ENCODE results near the gene ARHGAP25.
"Not testable (repeated sequence)": the region's sequence is repeated elsewhere in the genome, so short reads cannot be mapped to it uniquely, and the experiment has no call there.

Gene ARHGAP25

GRCh38 chr2:68799140-68800026 lies 64.8 kb downstream of the ARHGAP25 start:
- Histone ChIP-seq H3K4me1 (ENCODE audit: insufficient read depth, low read length) (no peaks in the 10 kb centered on the region; the same call in 1 of the 2 replicates), H3K9ac (ENCODE audit: low read depth, low read length) (no peak overlapping the region), H3K36me3 (ENCODE audit: insufficient read depth, low read length) (no peaks in the 10 kb centered on the region), H3K9me3 (ENCODE audit: control insufficient read depth, insufficient read depth, low read length) (no peaks in the 10 kb centered on the region)

GRCh38 chr2:68800027-68800401 lies 65.4 kb downstream of the ARHGAP25 start:
- no peaks in the 10 kb centered on the region for H3K9me3 ChIP-seq (ENCODE audit: control insufficient read depth, insufficient read depth, low read length)
- H3K4me1 ChIP-seq (ENCODE audit: insufficient read depth, low read length): no peaks in the 10 kb centered on the region; the same call in 1 of the 2 replicates
- no peaks in the 10 kb centered on the region for H3K36me3 ChIP-seq (ENCODE audit: insufficient read depth, low read length)
- no peak overlapping the region for H3K9ac ChIP-seq (ENCODE audit: low read depth, low read length)

GRCh38 chr2:68800517-68800916 lies 65.9 kb downstream of the ARHGAP25 start:
- Histone ChIP-seq H3K9ac (ENCODE audit: low read depth, low read length) (no peak overlapping the region), H3K4me1 (ENCODE audit: insufficient read depth, low read length) (no peaks in the 10 kb centered on the region; the same call in 1 of the 2 replicates), H3K36me3 (ENCODE audit: insufficient read depth, low read length) (no peaks in the 10 kb centered on the region), H3K9me3 (ENCODE audit: control insufficient read depth, insufficient read depth, low read length) (no peaks in the 10 kb centered on the region)

- not testable (repeated sequence) for H3K4me1 ChIP-seq (ENCODE audit: insufficient read depth, low read length); H3K9me3 ChIP-seq (ENCODE audit: control insufficient read depth, insufficient read depth, low read length); H3K9ac ChIP-seq (ENCODE audit: low read depth, low read length); H3K36me3 ChIP-seq (ENCODE audit: insufficient read depth, low read length)
These were observed 67.5 kb downstream of the ARHGAP25 start for GRCh38 chr2:68802161-68802560.

DNA sequence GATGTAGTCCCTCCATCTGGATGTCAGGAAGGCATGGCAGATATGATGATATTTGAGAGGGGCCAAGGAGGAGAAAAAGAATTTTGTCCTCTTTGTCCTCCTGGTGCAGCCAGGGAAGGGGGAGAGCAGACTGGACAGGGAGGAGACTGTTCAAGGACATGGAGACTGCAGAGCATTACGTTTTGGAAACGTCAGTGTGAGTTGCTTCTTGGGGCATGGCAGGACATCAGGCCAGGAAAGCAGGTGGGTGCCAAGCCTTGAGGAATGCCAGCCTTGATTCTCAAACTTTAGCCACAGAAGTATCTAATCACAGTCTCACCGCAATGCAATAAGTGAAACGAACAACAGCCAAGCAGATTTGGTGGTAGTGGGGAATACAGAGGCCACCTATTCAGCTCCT lies 70.4 kb downstream of the ARHGAP25 start:
- no peaks in the 10 kb centered on the region for H3K36me3 ChIP-seq (ENCODE audit: insufficient read depth, low read length)
- H3K9ac ChIP-seq (ENCODE audit: low read depth, low read length): no peak overlapping the region
- H3K4me1 ChIP-seq (ENCODE audit: insufficient read depth, low read length): no peaks in the 10 kb centered on the region
- no peaks in the 10 kb centered on the region for H3K9me3 ChIP-seq (ENCODE audit: control insufficient read depth, insufficient read depth, low read length)

DNA sequence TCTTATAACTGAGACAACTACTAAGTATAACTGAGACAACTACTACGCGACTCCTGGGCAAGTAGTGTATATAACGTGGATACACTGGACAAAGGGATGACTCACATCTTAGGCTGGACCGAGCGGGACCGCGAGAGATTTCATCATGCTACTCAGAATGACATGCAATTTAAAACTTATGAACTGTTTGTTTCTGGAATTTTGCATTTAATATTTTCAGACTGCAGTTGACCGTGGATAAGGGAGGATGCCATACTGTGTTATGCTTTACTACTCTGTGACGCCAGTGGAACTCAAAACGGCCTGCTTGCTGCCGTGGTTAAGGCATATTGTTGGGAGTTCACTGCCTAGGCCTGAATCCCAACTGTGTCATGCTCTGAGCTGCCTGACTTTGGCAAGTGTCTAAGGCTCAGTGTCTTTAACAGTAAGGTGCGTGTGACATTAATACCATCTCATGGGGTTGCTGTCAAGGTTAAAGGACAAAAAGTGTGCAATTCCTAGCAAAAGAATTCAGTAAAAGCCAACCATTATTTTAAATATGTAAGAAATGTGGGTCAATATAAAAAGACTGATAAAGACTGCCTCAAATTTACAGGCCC lies 72.0 kb downstream of the ARHGAP25 start:
- Histone ChIP-seq H3K36me3 (ENCODE audit: insufficient read depth, low read length) (no peaks in the 10 kb centered on the region), H3K9ac (ENCODE audit: low read depth, low read length) (no peak overlapping the region), H3K9me3 (ENCODE audit: control insufficient read depth, insufficient read depth, low read length) (no peaks in the 10 kb centered on the region), H3K4me1 (ENCODE audit: insufficient read depth, low read length) (no peaks in the 10 kb centered on the region)

GRCh38 chr2:68807821-68808266 lies 73.2 kb downstream of the ARHGAP25 start:
- Histone ChIP-seq H3K4me1 (ENCODE audit: insufficient read depth, low read length) (no peaks in the 10 kb centered on the region), H3K36me3 (ENCODE audit: insufficient read depth, low read length) (no peaks in the 10 kb centered on the region), H3K9ac (ENCODE audit: low read depth, low read length) (no peak overlapping the region), H3K9me3 (ENCODE audit: control insufficient read depth, insufficient read depth, low read length) (no peaks in the 10 kb centered on the region)

DNA sequence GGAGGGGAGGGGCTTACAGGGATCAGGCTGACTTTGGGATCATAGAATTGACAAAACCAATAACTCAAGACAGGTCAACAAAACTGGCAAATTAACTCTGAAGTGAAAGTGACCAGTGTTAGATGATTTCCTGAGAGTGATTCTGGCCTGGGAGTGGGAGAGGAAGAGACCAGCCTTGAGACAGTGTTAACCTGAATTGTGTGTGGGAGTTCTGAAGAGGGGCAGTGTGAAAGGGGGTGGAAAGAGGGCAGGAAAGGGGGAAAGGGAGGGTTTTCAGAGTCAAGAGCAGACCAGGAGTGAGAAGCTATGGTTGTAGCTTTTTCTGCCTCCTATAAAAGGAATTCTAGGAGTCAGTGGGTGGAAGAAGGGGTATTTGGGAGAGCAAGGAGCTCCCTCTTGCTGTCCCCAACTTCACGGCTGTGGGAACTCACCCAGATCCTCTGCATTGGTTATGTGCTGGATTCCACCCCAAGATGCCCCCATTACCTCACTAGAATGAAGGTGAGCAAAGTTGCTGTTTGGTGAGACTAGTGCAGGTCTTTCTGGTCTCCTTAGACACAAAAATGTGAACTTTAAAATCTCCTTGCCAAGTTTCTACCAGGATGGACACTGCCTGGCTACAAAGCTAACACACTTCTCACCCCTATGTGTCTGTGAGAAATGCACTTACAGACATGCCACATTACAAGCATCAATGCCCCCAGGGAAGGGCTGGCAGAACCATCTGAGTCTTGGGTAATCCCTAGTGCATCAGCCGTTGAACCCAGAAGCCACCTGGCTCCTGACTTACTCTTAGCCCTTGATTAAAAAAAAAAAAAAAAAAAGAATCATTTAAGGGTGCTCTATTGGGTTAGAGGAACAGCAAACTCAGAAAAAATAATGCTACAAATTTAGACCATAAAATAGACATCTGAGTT lies 75.0 kb downstream of the ARHGAP25 start:
- no peaks in the 10 kb centered on the region for H3K4me1 ChIP-seq (ENCODE audit: insufficient read depth, low read length)
- no peaks in the 10 kb centered on the region for H3K9me3 ChIP-seq (ENCODE audit: control insufficient read depth, insufficient read depth, low read length)
- H3K36me3 ChIP-seq (ENCODE audit: insufficient read depth, low read length): no peaks in the 10 kb centered on the region
- no peak overlapping the region for H3K9ac ChIP-seq (ENCODE audit: low read depth, low read length)

DNA sequence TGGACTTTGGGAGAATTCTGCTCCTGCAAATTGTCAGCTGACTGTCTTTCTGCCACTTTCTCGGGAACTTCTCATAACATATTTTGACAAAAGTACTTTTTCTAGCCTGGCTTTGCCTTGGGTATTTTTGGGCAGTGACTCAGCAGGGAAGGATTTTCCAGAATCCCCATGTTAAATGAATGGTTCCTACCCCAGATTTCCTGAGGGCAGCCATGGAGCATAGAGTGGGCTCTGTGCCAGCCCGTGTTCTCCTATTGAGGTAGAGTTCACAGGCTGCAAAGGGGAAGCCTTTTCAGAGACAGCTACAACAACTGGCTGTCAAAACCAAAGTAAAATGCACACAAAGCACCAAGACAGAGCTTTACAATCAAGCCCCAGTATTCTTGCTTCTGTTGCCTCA lies 76.8 kb downstream of the ARHGAP25 start:
- H3K9me3 ChIP-seq (ENCODE audit: control insufficient read depth, insufficient read depth, low read length): no peaks in the 10 kb centered on the region
- no peaks in the 10 kb centered on the region for H3K36me3 ChIP-seq (ENCODE audit: insufficient read depth, low read length)
- H3K9ac ChIP-seq (ENCODE audit: low read depth, low read length): no peak overlapping the region
- no peaks in the 10 kb centered on the region for H3K4me1 ChIP-seq (ENCODE audit: insufficient read depth, low read length)

DNA sequence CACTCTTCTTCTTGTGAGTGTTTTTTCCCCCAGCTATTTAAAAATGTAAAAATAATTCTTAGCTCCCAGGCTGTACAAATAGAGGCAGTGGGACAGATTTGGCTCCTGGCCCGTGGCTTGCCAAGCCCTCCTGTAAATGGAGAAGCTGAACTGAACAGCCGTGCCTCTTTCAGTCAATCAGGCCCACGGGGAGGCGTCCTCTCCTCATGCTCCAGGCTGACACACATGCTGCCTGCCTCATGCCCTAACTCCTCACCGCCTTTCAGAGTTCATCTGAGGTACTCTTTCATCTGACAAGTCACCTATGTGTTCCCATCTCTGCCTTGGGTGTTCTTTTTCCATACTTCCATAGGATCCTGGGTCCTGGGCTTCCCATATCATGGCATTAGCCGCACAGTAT lies 77.6 kb downstream of the ARHGAP25 start:
- Histone ChIP-seq H3K4me1 (ENCODE audit: insufficient read depth, low read length) (no peaks in the 10 kb centered on the region), H3K9ac (ENCODE audit: low read depth, low read length) (no peak overlapping the region), H3K36me3 (ENCODE audit: insufficient read depth, low read length) (no peaks in the 10 kb centered on the region), H3K9me3 (ENCODE audit: control insufficient read depth, insufficient read depth, low read length) (no peaks in the 10 kb centered on the region)

DNA sequence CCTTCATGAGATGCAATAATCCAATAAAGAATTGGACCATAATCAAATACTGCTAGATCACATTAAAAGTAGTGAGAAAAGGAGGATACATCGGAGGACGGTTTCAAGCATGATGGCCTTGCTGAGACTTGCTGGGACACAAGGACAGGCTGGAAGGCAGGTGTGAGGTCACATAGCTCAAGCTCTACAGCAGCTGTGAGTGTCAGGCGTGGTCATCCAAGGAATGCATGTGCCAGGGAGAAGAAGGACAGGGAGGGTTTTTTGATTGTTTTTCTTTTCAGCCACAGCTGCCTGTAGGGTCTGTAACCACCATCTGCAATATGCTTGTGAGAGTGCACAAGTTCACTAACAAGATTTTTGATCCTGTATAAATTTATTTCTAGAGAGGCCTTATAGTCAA lies 79.0 kb downstream of the ARHGAP25 start:
- Histone ChIP-seq H3K9me3 (ENCODE audit: control insufficient read depth, insufficient read depth, low read length) (no peaks in the 10 kb centered on the region), H3K36me3 (ENCODE audit: insufficient read depth, low read length) (no peaks in the 10 kb centered on the region), H3K9ac (ENCODE audit: low read depth, low read length) (no peak overlapping the region), H3K4me1 (ENCODE audit: insufficient read depth, low read length) (no peaks in the 10 kb centered on the region; the same call in 1 of the 2 replicates)

GRCh38 chr2:68817306-68817705 lies 82.7 kb downstream of the ARHGAP25 start:
- H3K9ac ChIP-seq (ENCODE audit: low read depth, low read length): no peak overlapping the region
- H3K4me1 ChIP-seq (ENCODE audit: insufficient read depth, low read length): no peaks in the 10 kb centered on the region; the same call in 1 of the 2 replicates
- no peaks in the 10 kb centered on the region for H3K9me3 ChIP-seq (ENCODE audit: control insufficient read depth, insufficient read depth, low read length)
- no peaks in the 10 kb centered on the region for H3K36me3 ChIP-seq (ENCODE audit: insufficient read depth, low read length)

- Histone ChIP-seq H3K9ac (ENCODE audit: low read depth, low read length) (no peak overlapping the region), H3K9me3 (ENCODE audit: control insufficient read depth, insufficient read depth, low read length) (0 out of 2 replicates have a peak, but pooled peaks cover 3% of the 10 kb centered on the region), H3K36me3 (ENCODE audit: insufficient read depth, low read length) (no peaks in the 10 kb centered on the region), H3K4me1 (ENCODE audit: insufficient read depth, low read length) (no peaks in the 10 kb centered on the region; the same call in 1 of the 2 replicates)
These were observed 84.9 kb downstream of the ARHGAP25 start for GRCh38 chr2:68819556-68819955.

- Histone ChIP-seq H3K4me1 (ENCODE audit: insufficient read depth, low read length) (no peaks in the 10 kb centered on the region; the same call in 1 of the 2 replicates), H3K9me3 (ENCODE audit: control insufficient read depth, insufficient read depth, low read length) (0 out of 2 replicates have a peak, but pooled peaks cover 3% of the 10 kb centered on the region), H3K9ac (ENCODE audit: low read depth, low read length) (no peak overlapping the region), H3K36me3 (ENCODE audit: insufficient read depth, low read length) (no peaks in the 10 kb centered on the region)
These were observed 87.7 kb downstream of the ARHGAP25 start for GRCh38 chr2:68822207-68822872.

All from ES-I3 (cell line).